ENCODE measurements around the gene C17orf114.
"Not testable (repeated sequence)": the region's sequence is repeated elsewhere in the genome, so short reads cannot be mapped to it uniquely, and the experiment has no call there.

The C17orf114 gene

GRCh38 chr17:4833178-4833940 lies 31.2 kb upstream of the C17orf114 start, which contains the start of gene MINK1:
Gene MINK1 (plus strand): TSS chr17:4833340. CDS start chr17:4833584, 244 bp downstream.
- peaks cover 25% of the 10 kb centered on the region for H3K4me1 ChIP-seq
- peak within 1 kb of the TSS; percentile 98 for H3K4me3 ChIP-seq
- no peaks in the 10 kb centered on the region for H3K9me3 ChIP-seq
- H3K27me3 ChIP-seq (ENCODE audit: insufficient read depth in 3 of 3, low read length in 2 of 3), result no peaks in the 10 kb centered on the region
- ATAC-seq (peak; percentile 98 to 99 (median 98)), DNase-seq (peak; percentile 91 to 95)
- no peak for TF ChIP-seq CTCF (IDR thresholded peaks at IDR 0.05)
- 0 to 1% (median 0%) methylated on average over 39 to 91 of the region's 91 CpGs for WGBS, 3 donors
- H3K27ac ChIP-seq, result peak within 1 kb of the TSS; percentile 94
- intact Hi-C loops (cut with DNase I), result loop anchor here (10.0 kb wide), 1 partner anchor 51 kb away; no protein-coding TSS in a partner anchor
- H3K36me3 ChIP-seq (ENCODE audit: insufficient read depth in 1 of 2, low read depth in 1 of 2), result no peaks in the 10 kb centered on the region

GRCh38 chr17:4832829-4833177 lies 30.7 kb upstream of the C17orf114 start:
- not testable (repeated sequence) for H3K36me3 ChIP-seq (ENCODE audit: insufficient read depth in 1 of 2, low read depth in 1 of 2); H3K9me3 ChIP-seq; DNase-seq; ATAC-seq; H3K27me3 ChIP-seq (ENCODE audit: insufficient read depth in 3 of 3, low read length in 2 of 3)
- peak overlapping the region; percentile 98 for H3K4me3 ChIP-seq
- 0 to 2% (median 0%) methylated on average over 8 to 10 of the region's 17 CpGs for WGBS, 3 donors
- intact Hi-C loops (cut with DNase I), result loop anchor here (10.0 kb wide), 1 partner anchor 52 kb away; no protein-coding TSS in a partner anchor
- peaks cover 20% of the 10 kb centered on the region for H3K4me1 ChIP-seq
- H3K27ac ChIP-seq, result peak overlapping the region; percentile 94

- DNase-seq (no peak), ATAC-seq (no peak)
- 67 to 72% (median 68%) methylated on average over 8 of the region's 8 CpGs for WGBS, 3 donors
- Histone ChIP-seq H3K4me3 (no peak overlapping the region), H3K9me3 (no peaks in the 10 kb centered on the region), H3K4me1 (no peaks in the 10 kb centered on the region), H3K27me3 (ENCODE audit: insufficient read depth in 3 of 3, low read length in 2 of 3) (no peaks in the 10 kb centered on the region), H3K27ac (no peak overlapping the region), H3K36me3 (ENCODE audit: insufficient read depth in 1 of 2, low read depth in 1 of 2) (peaks cover 0 to 4% of the 10 kb centered on the region in 2 donors)
- no peak for TF ChIP-seq CTCF (IDR thresholded peaks at IDR 0.05)
- intact Hi-C loops (cut with DNase I), result no loop called here
Measured at GRCh38 chr17:4827399-4827798, 25.3 kb upstream of the C17orf114 start.

- H3K27me3 ChIP-seq (ENCODE audit: insufficient read depth in 3 of 3, low read length in 2 of 3), result no peaks in the 10 kb centered on the region
- no peak for TF ChIP-seq CTCF (IDR thresholded peaks at IDR 0.05)
- 83 to 84% (median 83%) methylated on average over 12 of the region's 12 CpGs for WGBS, 3 donors
- intact Hi-C loops (cut with DNase I), result no loop called here
- no peak for ATAC-seq
- no peaks in the 10 kb centered on the region for H3K9me3 ChIP-seq
- DNase-seq, result peak in 1 of 2 donors; percentile 24
- peaks cover 0 to 20% of the 10 kb centered on the region in 2 donors for H3K36me3 ChIP-seq (ENCODE audit: insufficient read depth in 1 of 2, low read depth in 1 of 2)
- no peak overlapping the region for H3K4me3 ChIP-seq
- H3K4me1 ChIP-seq, result no peaks in the 10 kb centered on the region
- H3K27ac ChIP-seq, result no peak overlapping the region
Measured at GRCh38 chr17:4823373-4824089, 21.4 kb upstream of the C17orf114 start.

- ATAC-seq, result no peak
- peak in 1 of 2 donors; percentile 24 for DNase-seq
- Histone ChIP-seq H3K27me3 (ENCODE audit: insufficient read depth in 3 of 3, low read length in 2 of 3) (no peaks in the 10 kb centered on the region), H3K4me1 (no peaks in the 10 kb centered on the region), H3K27ac (no peak overlapping the region), H3K36me3 (ENCODE audit: insufficient read depth in 1 of 2, low read depth in 1 of 2) (peaks cover 0 to 22% of the 10 kb centered on the region in 2 donors), H3K9me3 (no peaks in the 10 kb centered on the region), H3K4me3 (no peak overlapping the region)
- no peak for TF ChIP-seq CTCF (IDR thresholded peaks at IDR 0.05)
- intact Hi-C loops (cut with DNase I), result no loop called here
- WGBS, 3 donors, result 75 to 90% (median 77%) methylated on average over 3 of the region's 3 CpGs
Measured at GRCh38 chr17:4822835-4823234, 20.7 kb upstream of the C17orf114 start.

Data from psoas muscle (tissue), 7 donors.